Measurements from ENCODE around the gene RND2. TPM values are rescaled to one million over a fixed set of nuclear protein-coding genes. Genes with fewer than 3 reads are reported as not detected.

The RND2 gene
- total and polyA plus RNA-seq, 2 of the 13 experiments (the other 11 are each of a cell fraction or from before 2014, with no cell fraction given): 0.05 to 0.11 TPM

GRCh38 chr17:42980274-42980765 is 44.7 kb upstream of the RND2 start, which contains the start of gene RUNDC1 (continued):
- TF ChIP-seq ZBTB10 (CRISPR knock-in tag; IDR thresholded peaks at IDR 0.05; ENCODE audit: borderline replicate concordance) (peak; percentile 90; the same call in 1 of the 2 replicates), ZNF766 (CRISPR knock-in tag; IDR thresholded peaks at IDR 0.05; ENCODE audit: borderline replicate concordance) (no peak; the same call in 1 of the 2 replicates), TRIM24 (CRISPR knock-in tag; IDR thresholded peaks at IDR 0.05) (no peak), ZNF614 (CRISPR knock-in tag; IDR thresholded peaks at IDR 0.05; ENCODE audit: borderline replicate concordance) (peak; percentile 43; the same call in 1 of the 2 replicates), FOXK1 (CRISPR knock-in tag; IDR thresholded peaks at IDR 0.05; ENCODE audit: borderline replicate concordance, low read depth) (peak; percentile 41; the same call in 1 of the 2 replicates), ZNF674 (CRISPR knock-in tag; IDR thresholded peaks at IDR 0.05; ENCODE audit: low read depth) (no peak), THAP7 (CRISPR knock-in tag; IDR thresholded peaks at IDR 0.05) (no peak), GATAD2A (CRISPR knock-in tag; IDR thresholded peaks at IDR 0.05) (no peak), MLLT10 (CRISPR knock-in tag; IDR thresholded peaks at IDR 0.05) (no peak), DNMT1 (CRISPR knock-in tag; IDR thresholded peaks at IDR 0.05) (no peak), RFX5 (IDR thresholded peaks at IDR 0.05; ENCODE audit: low read depth, low read length) (peak; percentile 42; the same call in 1 of the 2 replicates), ZNF546 (CRISPR knock-in tag; conservative IDR thresholded peaks at IDR 0.05) (no peak), ZNF180 (CRISPR knock-in tag; IDR thresholded peaks at IDR 0.05; ENCODE audit: borderline replicate concordance, low read depth) (no peak), ZFP1 (CRISPR knock-in tag; IDR thresholded peaks at IDR 0.05) (0 out of 2 replicates have a peak, but pooled peaks have one; percentile 7), PAF1 (CRISPR knock-in tag; IDR thresholded peaks at IDR 0.05) (no peak), CBX5 (CRISPR knock-in tag; IDR thresholded peaks at IDR 0.05; ENCODE audit: borderline replicate concordance) (no peak), ZNF75D (CRISPR knock-in tag; IDR thresholded peaks at IDR 0.05; ENCODE audit: borderline replicate concordance) (no peak), HNF4G (IDR thresholded peaks at IDR 0.05; ENCODE audit: borderline replicate concordance, low read depth, low read length) (no peak), HNF4G (CRISPR knock-in tag; IDR thresholded peaks at IDR 0.05; ENCODE audit: borderline replicate concordance, low read depth) (no peak)
- TF ChIP-seq, protein P1, sequence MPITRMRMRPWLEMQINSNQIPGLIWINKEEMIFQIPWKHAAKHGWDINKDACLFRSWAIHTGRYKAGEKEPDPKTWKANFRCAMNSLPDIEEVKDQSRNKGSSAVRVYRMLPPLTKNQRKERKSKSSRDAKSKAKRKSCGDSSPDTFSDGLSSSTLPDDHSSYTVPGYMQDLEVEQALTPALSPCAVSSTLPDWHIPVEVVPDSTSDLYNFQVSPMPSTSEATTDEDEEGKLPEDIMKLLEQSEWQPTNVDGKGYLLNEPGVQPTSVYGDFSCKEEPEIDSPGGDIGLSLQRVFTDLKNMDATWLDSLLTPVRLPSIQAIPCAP (CRISPR knock-in tag; IDR thresholded peaks at IDR 0.05; ENCODE audit: low read depth): no peak
- TF ChIP-seq, protein P2, sequence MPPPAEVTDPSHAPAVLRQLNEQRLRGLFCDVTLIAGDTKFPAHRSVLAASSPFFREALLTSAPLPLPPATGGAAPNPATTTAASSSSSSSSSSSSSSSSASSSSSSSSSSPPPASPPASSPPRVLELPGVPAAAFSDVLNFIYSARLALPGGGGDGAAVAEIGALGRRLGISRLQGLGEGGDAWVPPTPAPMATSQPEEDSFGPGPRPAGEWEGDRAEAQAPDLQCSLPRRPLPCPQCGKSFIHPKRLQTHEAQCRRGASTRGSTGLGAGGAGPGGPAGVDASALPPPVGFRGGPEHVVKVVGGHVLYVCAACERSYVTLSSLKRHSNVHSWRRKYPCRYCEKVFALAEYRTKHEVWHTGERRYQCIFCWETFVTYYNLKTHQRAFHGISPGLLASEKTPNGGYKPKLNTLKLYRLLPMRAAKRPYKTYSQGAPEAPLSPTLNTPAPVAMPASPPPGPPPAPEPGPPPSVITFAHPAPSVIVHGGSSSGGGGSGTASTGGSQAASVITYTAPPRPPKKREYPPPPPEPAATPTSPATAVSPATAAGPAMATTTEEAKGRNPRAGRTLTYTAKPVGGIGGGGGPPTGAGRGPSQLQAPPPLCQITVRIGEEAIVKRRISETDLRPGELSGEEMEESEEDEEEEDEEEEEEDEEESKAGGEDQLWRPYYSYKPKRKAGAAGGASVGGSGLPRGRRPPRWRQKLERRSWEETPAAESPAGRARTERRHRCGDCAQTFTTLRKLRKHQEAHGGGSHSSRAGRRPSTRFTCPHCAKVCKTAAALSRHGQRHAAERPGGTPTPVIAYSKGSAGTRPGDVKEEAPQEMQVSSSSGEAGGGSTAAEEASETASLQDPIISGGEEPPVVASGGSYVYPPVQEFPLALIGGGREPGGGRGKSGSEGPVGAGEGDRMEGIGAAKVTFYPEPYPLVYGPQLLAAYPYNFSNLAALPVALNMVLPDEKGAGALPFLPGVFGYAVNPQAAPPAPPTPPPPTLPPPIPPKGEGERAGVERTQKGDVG (CRISPR knock-in tag; IDR thresholded peaks at IDR 0.05; ENCODE audit: borderline replicate concordance): 0 out of 2 replicates have a peak, but pooled peaks have one; percentile 4

Measured in HepG2 (cell line).